Measurements from ENCODE around the gene TMC7. TPM values are rescaled to one million over a fixed set of nuclear protein-coding genes. Genes with fewer than 3 reads are reported as not detected.

The TMC7 gene
- total RNA-seq, 1 experiment from 2014 or later, result 5.2 TPM

DNA sequence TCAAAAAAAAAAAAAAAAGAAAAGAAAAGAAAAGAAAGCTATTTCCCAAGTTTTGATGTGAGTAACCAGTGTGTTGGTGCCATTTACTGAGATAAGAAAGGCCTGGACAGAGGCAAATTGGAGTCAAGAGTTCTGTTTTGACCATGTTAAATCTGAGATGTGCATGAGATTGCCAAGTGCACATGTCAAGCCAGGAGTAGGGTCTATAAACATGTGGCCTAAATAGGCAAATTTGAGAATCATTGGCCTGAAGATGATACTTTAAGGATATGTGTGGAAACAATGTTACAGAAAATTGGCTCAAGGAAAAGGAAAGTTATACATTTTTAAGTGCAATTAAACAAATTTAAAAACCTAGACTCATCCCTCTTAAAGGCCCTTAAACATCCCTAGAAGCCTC is 42.3 kb upstream of the TMC7 start:
- POLR2A ChIA-PET, result no interaction called here
- no peaks in the 10 kb centered on the region for H4K20me1 ChIP-seq (ENCODE audit: insufficient read depth)
- H3K36me3 ChIP-seq (ENCODE audit: control insufficient read depth in 1 of 2, insufficient read depth in 2 of 2, low read length in 2 of 2), result no peaks in the 10 kb centered on the region

GRCh38 chr16:18942061-18942460 is 41.7 kb upstream of the TMC7 start:
- H3K27me3 ChIP-seq (ENCODE audit: insufficient read depth, low read length), result no peaks in the 10 kb centered on the region
- no peak overlapping the region for H3K27ac ChIP-seq (ENCODE audit: low read depth, low read length)
- H2AFZ ChIP-seq (ENCODE audit: low read depth, low read length, poor library complexity, severe bottlenecking), result no peak overlapping the region
- H3K4me3 ChIP-seq (replicated peaks in 1 of 2; ENCODE audit: low read depth in 1 of 2, low read length in 2 of 2), result no peak overlapping the region
- no peak for ATAC-seq
- no peak for DNase-seq (ENCODE audit: low read depth, low spot score)
- H3K9me3 ChIP-seq (ENCODE audit: control insufficient read depth in 1 of 2, insufficient read depth in 1 of 2, low read depth in 1 of 2, low read length in 2 of 2), result no peaks in the 10 kb centered on the region
- no peaks in the 10 kb centered on the region for H3K36me3 ChIP-seq (ENCODE audit: control insufficient read depth in 1 of 2, insufficient read depth in 2 of 2, low read length in 2 of 2)
- no peak overlapping the region for H3K9ac ChIP-seq (ENCODE audit: low read length)
- no peaks in the 10 kb centered on the region for H4K20me1 ChIP-seq (ENCODE audit: insufficient read depth)
- no peaks in the 10 kb centered on the region for H3K79me2 ChIP-seq (ENCODE audit: insufficient read depth, low read length)
- POLR2A ChIA-PET, result no interaction called here
- CTCF ChIA-PET, result no interaction called here
- H3K4me1 ChIP-seq (ENCODE audit: control insufficient read depth in 1 of 2, insufficient read depth in 2 of 2, low read length in 2 of 2), result peaks cover 19 to 27% of the 10 kb centered on the region in 2 experiments
- no peak overlapping the region for H3K4me2 ChIP-seq (ENCODE audit: low read length)
- BruUV-seq (replicated peaks), result no TSS peak
- TF ChIP-seq MAX (IDR thresholded peaks at IDR 0.05) (no peak), ELF1 (IDR thresholded peaks at IDR 0.05; ENCODE audit: borderline replicate concordance, low read depth) (no peak), CBX3 (IDR thresholded peaks at IDR 0.05; ENCODE audit: low read depth) (no peak), FOSL1 (IDR thresholded peaks at IDR 0.05; ENCODE audit: low read depth) (no peak), ZFX (IDR thresholded peaks at IDR 0.05) (no peak), SP1 (IDR thresholded peaks at IDR 0.05; ENCODE audit: low read depth) (no peak), SRF (IDR thresholded peaks at IDR 0.05; ENCODE audit: low read depth) (no peak), EGR1 (IDR thresholded peaks at IDR 0.05; ENCODE audit: low read depth) (no peak), TCF7L2 (IDR thresholded peaks at IDR 0.05; ENCODE audit: borderline replicate concordance, extremely low read depth, insufficient read depth, insufficient read length) (no peak), YY1 (IDR thresholded peaks at IDR 0.05; ENCODE audit: extremely low read depth, insufficient replicate concordance, low read depth, low read length) (no peak), JUND (IDR thresholded peaks at IDR 0.05) (no peak), ZBTB33 (IDR thresholded peaks at IDR 0.05; ENCODE audit: extremely low read depth, insufficient replicate concordance, low read length) (no peak), EZH2 (IDR thresholded peaks at IDR 0.05) (no peak)
- TF ChIP-seq, protein P1, sequence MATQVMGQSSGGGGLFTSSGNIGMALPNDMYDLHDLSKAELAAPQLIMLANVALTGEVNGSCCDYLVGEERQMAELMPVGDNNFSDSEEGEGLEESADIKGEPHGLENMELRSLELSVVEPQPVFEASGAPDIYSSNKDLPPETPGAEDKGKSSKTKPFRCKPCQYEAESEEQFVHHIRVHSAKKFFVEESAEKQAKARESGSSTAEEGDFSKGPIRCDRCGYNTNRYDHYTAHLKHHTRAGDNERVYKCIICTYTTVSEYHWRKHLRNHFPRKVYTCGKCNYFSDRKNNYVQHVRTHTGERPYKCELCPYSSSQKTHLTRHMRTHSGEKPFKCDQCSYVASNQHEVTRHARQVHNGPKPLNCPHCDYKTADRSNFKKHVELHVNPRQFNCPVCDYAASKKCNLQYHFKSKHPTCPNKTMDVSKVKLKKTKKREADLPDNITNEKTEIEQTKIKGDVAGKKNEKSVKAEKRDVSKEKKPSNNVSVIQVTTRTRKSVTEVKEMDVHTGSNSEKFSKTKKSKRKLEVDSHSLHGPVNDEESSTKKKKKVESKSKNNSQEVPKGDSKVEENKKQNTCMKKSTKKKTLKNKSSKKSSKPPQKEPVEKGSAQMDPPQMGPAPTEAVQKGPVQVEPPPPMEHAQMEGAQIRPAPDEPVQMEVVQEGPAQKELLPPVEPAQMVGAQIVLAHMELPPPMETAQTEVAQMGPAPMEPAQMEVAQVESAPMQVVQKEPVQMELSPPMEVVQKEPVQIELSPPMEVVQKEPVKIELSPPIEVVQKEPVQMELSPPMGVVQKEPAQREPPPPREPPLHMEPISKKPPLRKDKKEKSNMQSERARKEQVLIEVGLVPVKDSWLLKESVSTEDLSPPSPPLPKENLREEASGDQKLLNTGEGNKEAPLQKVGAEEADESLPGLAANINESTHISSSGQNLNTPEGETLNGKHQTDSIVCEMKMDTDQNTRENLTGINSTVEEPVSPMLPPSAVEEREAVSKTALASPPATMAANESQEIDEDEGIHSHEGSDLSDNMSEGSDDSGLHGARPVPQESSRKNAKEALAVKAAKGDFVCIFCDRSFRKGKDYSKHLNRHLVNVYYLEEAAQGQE (IDR thresholded peaks at IDR 0.05; ENCODE audit: low read depth), result no peak
- TF ChIP-seq, protein P2, sequence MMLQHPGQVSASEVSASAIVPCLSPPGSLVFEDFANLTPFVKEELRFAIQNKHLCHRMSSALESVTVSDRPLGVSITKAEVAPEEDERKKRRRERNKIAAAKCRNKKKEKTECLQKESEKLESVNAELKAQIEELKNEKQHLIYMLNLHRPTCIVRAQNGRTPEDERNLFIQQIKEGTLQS (IDR thresholded peaks at IDR 0.05), result no peak
- intact Hi-C loops (cut with micrococcal nuclease), result no loop called here
- RAD21 ChIA-PET (ENCODE audit: low non-redundant PET in 1 of 2, low total read pairs in 2 of 2, uncharacterized antibody in 2 of 2, unreplicated experiment in 2 of 2), result no interaction called here
- H3K9me2 ChIP-seq (ENCODE audit: insufficient read depth), result no peaks in the 10 kb centered on the region

More for the DNA sequence above, 42.3 kb upstream of the TMC7 start:
- intact Hi-C loops (cut with micrococcal nuclease), result no loop called here
- BruUV-seq (replicated peaks), result no TSS peak
- H3K4me2 ChIP-seq (ENCODE audit: low read length), result no peak overlapping the region
- H2AFZ ChIP-seq (ENCODE audit: low read depth, low read length, poor library complexity, severe bottlenecking), result no peak overlapping the region
- H3K9me3 ChIP-seq (ENCODE audit: control insufficient read depth in 1 of 2, insufficient read depth in 1 of 2, low read depth in 1 of 2, low read length in 2 of 2), result no peaks in the 10 kb centered on the region
- H3K9ac ChIP-seq (ENCODE audit: low read length), result no peak overlapping the region
- ATAC-seq (no peak), DNase-seq (ENCODE audit: low read depth, low spot score) (no peak)
- H3K4me3 ChIP-seq (replicated peaks in 1 of 2; ENCODE audit: low read depth in 1 of 2, low read length in 2 of 2), result no peak overlapping the region
- no peak overlapping the region for H3K27ac ChIP-seq (ENCODE audit: low read depth, low read length)
- H3K4me1 ChIP-seq (ENCODE audit: control insufficient read depth in 1 of 2, insufficient read depth in 2 of 2, low read length in 2 of 2), result peaks cover 19 to 23% of the 10 kb centered on the region in 2 experiments
- H3K9me2 ChIP-seq (ENCODE audit: insufficient read depth), result no peaks in the 10 kb centered on the region
- RAD21 ChIA-PET (ENCODE audit: low non-redundant PET in 1 of 2, low total read pairs in 2 of 2, uncharacterized antibody in 2 of 2, unreplicated experiment in 2 of 2), result no interaction called here
- H3K27me3 ChIP-seq (ENCODE audit: insufficient read depth, low read length), result no peaks in the 10 kb centered on the region
- H3K79me2 ChIP-seq (ENCODE audit: insufficient read depth, low read length), result no peaks in the 10 kb centered on the region
- CTCF ChIA-PET, result interaction anchor here (1.2 kb wide), 1 partner anchor 140 kb away, joined by 3 read pairs; the partner anchor contains the start of gene ARL6IP1
- TF ChIP-seq CEBPB (IDR thresholded peaks at IDR 0.05; ENCODE audit: low read depth), result no peak
